GM19397 (cell line): ENCODE measurements around the gene HOXB2.
A peak's percentile ranks its signal among the peaks of the same experiment; 100 is the strongest.

ENCODE experiments used
- ATAC-seq: cut with Tn5 transposase; IDR thresholded peaks from one replicate; pipeline ENCODE4 v1.9.1; 2021; ENCODE audit warnings: mild to moderate bottlenecking, moderate library complexity; ENCODE audit not compliant: unreplicated experiment

HOXB2 gene

DNA sequence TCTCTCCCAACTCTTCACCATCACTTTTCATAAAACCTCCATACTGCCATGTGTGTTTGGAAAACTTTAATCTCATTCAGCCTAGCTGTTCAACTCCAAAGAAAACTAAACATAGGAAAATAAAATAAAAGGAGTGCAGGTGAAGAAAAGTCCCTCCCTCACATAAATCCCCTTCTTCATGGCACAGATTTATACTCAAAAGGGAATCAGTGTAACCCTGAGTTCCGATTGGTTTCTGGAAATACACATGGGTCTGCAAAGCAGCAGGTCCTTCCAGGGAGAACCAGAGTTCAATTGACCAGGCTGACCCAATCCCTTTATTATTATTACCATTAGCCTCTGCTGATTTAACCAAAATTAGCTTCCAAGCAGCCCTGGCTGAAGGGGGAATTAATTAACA lies 8.9 kb upstream of the HOXB2 start:
- no peak for ATAC-seq

DNA sequence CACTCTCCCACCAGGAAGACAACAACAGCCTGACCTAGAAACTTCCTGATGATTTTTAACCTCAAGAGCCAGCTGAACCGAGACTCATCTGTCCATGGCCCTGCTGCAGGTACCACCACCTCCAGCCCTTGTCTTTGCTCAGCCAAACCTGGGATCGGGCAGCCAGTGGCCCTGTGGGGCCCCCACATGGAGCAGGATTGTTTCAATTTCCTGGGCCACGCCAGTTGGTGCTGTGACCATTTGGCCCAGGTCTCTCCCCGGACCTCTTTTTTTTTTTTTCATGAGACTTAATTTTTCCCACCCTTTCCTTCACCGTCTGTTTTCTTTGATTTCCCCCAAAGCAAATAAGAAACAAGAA lies 8.3 kb upstream of the HOXB2 start:
- no peak for ATAC-seq

DNA sequence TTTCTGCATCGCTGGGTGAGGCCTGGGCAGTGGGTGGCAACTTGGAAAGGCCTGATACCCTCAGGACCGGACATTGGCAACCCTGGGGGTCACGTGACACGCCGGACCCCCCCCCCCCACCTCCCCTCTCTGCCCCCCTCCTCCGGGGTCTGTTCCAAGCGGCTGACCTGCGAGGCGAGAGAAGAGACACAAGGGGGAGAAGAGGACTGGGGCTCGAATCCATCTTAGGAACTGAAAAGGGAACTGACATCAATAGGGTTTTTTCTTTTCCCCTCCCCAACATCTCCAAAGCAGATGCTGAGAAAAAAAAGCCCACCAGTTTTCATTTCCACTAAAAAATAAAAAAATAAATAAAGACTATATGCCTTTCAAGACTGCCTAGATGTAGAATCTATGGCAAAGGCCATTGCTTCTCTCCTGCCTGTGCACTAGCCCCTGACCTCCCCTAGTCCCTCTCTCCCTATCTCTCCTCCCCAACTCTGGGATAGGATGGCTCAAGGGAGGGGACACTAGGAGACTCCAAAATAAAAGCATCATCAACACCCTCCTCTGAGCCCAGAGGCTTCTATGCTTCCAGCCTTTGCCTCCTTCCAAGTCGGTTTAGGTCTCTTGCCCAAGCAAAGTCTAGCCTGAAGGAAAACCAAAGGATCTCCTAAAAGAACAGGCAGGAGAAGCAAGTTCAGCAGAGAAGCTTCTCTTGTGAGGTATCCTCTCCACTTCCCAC lies 7.7 kb upstream of the HOXB2 start:
- ATAC-seq, result no peak

DNA sequence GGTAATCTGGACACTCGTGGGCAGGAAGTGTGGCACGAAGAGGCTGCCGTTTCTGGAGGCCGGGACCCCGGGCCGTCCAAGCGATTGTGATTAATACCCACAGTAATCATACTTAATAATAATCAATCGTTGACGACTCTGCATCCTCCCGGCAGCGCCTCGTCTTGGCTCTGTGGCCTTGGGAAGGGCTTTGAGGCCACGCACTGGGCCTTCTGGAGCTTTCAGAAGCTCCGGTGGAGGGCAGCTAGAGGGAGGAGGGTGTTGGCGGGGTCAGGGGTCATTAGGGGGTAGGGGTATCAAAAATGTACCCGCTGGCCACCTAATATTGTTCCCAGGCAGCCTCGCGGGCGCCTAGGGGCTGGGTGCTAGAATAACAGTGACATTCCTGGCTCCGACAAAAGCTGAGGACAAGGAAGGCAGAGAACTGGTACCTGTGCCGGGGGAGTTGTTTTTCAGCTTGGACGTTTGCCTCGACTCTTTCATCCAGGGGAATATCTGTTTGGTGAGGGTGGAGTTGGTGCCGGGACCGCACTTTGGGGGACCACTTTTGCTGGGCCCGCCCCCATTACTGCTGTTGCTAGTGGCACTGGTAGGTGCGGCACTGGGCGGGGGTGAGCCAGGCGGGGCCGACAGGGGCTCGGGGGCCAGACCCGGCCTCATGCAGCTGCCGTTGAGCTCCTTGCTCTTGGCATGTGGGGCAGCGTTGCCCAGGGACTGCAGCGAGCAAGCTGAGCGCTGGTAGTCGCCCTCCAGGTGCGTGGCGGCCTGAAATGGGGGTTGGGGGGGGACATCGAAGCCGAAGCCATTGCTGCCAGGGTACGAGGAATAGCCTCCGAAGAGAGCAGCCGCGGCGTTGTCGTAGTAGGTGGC lies 6.9 kb upstream of the HOXB2 start:
- no peak for ATAC-seq

DNA sequence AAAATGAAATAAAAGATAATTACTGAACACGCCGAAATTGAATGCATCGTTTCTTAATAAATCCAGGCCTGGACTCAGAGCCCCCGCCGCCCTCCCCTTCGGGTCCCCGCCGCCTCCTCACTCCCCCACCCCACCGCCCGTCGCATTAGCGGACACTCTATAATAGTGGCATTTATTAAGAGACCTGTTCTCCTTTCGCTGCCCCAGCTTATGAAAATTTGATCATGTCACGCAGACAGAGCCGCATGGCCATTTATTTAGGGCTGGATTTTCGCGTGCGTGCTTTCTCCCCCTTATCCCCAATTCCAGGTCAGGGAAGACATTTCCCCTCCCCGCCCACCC lies 6.3 kb upstream of the HOXB2 start:
- ATAC-seq, result no peak

DNA sequence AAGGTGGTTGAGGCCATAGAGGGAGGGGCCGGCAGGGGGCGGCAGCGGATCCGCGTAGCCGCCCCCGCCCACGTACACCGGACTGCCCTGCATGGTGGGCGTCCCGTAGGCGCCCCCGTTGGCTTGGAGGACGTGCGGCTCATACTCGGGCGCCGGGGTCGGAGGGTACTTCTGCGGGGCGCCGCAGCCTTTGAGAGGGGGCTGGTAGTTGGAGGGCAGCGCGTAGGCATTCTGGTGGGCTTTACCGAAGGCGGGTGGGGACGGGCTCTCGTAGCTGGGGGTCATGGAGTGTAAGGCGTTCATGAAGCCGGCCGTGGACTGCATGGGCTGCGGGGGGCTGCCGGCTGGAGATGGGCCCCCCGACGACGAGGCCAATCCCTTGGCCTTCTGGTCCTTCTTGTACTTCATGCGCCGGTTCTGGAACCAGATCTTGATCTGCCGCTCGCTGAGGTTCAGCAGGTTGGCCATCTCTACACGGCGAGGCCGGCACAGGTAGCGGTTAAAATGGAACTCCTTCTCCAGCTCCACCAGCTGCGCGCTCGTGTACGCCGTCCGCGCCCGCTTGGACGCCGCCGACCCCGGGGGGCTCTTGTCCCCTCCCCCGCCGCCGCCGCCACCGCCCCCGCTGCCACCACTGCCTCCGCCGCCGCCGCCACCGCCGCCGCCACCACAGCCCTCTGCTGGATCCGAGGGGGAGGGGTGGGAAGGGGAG lies 5.7 kb upstream of the HOXB2 start:
- no peak for ATAC-seq

DNA sequence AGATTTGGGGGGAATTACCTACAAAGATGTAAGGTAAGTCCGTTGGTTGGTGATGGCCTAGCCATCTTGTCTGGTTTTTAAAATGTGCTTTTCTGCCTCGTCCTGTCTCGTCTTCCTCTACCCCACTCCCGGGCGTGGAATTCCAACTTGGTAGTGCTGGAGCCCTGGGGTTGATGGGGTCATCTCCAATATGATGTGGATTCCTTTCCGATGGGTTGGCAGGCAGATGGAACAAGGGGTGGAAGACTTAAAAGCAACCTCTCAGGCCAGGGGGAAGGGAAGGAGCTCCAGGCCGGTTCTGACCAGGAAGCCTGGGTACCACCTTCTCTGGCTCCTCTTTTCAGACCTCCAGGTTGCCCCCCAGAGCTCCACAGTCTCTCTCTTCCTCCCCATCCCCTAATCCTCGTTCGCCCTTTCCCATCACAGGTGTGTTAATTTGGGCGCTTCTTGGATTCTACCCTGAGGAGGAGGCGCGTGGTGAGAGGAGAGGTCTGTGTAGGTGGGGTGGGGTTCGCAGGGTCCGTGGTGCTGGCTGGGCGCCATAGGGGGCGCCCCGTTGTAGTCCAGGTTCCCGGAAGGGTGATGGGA lies 5.1 kb upstream of the HOXB2 start:
- no peak for ATAC-seq

DNA sequence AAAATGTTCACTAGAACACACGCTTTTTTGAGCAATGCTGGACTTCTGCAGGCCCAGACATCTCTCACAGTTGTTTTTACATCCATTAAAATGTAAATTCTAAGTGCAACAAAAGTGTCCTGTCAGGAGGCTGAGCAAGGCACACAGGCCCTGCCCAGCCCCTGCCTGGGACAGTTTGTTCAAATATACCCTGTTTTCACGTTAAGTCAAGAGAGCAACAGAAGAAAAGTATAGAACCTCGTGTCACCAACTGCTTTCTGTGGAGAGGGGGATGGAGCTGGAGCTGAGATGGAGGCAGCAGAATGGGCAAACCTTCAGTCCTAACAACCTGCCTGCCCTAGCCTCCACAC lies 4.3 kb upstream of the HOXB2 start:
- ATAC-seq, result no peak

DNA sequence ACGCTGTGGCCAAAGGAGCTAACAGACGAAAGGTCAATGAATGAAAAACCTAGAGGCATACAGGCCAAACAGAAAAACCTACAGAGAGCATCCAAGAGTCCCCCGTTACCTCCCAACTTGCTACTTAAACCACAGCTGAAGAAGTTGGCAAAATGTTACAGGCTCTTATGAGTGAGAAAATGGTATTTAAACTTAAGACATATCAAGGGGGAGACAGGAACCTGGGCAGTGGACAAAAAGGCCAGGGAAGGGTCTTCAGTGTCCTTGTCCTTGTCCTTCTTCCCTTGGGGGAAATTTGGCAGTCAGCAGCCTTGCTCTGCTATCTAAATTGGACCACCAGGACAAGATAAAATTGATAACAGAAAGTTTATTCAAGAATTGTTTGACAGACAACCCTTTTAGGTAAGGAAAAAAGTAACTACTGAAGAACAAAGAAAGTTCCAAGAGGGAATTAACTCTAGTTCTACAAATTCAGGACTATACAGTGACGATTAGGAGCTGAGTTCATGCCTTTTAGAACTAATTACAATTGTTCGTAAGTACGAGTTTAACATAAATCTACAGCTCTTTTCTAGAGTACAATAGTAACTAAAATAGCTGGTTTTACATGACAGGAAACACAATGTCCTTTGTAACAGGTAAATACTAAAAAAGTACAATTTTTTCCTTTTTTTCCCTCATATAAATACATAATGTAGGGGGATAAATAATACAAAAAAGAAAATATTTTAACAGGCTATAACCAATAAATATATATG lies 3.8 kb upstream of the HOXB2 start:
- ATAC-seq, result no peak

DNA sequence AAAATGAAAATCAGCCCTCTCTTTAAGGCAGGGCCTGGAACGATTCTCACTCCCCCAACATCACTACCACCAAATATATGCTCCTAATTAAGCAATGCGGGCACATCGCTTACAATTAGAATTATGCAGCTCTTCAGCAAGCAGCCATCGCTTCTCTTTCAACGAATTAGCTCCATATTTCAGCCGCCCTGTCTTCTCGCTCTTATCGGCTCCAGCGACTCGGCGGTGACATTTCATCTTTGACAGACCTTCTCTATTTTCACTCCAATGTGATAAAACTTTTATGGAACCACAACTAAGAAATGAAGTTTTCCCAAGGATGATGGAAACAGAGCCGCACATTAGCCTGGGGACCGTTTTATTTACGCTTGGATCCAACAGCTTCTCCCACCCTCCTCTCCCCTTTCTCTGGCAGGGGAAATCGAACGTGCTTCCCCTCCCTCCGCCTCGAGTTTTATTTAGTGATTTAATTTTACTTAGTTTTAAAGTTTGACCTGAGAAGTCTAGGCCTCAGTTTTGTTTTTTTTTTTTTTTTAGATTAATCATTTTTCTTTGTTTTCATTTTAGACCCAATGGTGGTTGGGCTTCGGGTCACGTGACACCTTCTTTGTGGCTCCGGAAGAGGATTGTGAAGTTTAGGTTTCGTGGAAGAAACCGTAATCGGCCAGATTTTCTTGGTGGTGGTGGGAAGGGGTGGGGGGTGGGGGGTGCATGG lies 3.1 kb upstream of the HOXB2 start:
- no peak for ATAC-seq

DNA sequence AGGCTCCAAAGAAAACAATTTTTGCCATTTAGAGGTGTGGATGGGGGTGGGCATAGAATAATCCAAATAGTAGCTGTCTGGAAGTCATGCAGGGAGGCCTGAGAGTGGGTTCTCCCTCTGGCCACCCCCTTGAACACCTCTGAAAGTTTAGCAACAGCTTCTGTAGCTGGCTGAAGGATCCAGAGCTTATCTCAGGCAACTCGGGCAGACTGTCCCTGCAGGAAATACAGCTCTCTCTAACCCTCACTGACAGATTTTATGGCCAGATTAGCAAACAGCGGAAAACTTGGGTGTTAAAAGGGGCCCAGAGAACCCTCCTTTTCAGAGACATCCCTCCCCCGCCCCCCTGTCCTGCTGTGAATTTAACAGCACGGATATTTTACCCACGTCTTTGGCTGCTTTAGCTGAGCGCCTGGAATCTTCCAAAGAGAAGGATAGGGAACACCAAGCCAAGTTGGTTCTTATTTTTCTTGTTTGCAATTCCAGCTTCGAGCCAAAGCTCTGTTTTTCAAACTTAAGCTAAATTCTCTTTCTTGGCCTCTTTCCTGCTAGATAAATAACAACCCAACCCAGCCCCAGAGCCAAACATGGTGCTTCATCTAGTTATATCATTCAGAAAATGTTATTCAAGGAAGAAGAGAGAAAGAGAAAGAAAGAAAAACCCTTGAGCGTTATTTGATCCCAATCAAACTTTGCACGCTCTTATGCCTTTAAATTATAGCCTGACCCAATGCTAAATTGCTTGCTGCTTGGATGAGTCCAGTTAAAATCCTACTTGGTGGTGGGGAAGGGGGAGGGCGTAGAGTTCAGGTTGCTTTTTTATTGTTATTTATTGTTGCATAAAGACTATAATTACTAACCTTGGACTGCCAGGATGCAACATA lies 2.3 kb upstream of the HOXB2 start:
- ATAC-seq, result no peak

DNA sequence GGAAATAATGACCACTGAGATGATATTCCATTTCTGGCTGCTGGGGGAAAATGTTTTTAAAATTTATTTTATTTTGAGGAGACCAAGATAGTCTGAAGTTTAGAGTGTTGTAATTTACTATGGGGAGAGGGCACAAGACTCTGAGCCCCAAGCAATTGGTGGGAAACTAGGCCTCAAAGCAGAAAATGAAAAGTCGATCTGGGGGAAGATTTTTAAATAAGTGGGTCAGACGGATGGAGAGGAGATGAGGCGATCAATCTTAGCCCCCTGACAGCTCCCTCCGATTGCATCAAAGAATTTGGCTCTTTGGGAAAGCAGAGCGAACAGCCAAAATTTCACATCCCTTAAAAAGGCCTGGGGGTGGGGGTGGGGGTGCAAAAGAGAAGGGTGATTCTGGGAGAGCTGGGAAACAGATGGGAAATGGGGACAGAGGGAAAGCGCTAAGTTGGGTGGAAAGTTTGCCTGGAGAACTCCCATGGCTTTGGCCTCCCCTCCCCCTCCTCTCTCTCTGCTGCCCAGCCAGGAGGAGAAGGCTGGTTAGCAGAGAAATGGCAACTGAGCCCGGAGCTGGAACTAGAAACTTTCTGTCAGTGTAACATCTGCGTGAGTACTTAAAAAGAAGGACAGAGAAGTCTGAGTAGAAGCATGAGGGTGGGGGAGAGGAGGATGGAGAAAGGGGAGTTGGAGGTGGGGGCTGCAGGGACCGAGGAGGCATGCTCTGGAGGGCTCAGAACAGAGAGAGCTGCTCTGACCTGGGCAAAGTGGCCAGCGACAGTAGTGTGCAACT lies 1.4 kb upstream of the HOXB2 start:
- no peak for ATAC-seq

DNA sequence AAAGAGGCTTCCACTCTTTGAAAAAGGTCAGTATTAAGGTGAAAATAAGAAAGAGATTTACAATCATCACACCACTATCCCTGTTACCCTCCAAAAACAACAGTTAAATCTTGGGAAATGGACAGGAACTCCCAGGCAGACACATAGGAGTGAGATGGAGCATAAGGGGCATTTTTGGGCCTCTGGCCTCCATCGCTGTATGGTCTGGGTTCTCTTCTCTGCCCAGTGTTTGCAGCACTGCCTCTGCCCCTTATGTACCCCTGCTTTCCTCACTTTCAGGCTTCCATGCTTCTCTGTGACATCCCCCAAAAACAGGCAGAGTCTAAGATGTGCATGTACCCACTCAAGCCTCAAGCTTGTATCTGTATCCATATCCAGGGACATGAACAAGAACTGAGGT lies 630 bp upstream of the HOXB2 start:
- ATAC-seq, result no peak

DNA sequence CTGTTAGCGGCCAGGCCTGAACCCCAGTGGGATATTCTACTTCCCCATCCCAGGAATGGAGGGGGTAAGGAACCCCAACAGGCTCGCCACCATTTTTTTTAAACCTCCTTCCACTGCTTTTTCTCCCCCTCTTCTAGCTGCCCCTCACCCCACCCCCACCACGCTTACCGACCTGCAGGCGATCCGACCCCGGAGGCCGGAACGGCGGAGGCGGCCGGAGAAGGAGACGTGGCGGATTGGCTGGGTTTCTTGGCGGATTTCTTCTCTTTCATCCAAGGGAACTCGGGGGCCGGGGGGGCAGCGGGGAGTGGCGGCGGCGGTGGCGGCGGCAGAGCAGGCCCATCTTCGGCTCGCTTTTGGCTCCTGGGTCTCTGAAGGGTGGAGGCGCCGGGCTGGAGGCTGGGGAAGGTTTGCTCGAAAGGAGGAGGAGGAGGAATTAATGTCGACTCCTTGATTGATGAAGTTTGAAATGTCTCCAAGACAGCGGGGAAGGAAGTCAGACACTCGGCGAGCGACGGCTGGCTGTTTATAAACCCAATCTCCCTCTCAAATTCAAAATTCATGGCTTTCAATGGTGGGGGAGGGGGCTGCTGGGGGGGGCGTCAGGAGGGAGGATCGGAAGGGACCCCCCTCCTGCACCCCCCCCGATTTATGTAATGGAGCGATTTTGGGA lies 424 bp downstream of the HOXB2 start:
- ATAC-seq, result no peak

DNA sequence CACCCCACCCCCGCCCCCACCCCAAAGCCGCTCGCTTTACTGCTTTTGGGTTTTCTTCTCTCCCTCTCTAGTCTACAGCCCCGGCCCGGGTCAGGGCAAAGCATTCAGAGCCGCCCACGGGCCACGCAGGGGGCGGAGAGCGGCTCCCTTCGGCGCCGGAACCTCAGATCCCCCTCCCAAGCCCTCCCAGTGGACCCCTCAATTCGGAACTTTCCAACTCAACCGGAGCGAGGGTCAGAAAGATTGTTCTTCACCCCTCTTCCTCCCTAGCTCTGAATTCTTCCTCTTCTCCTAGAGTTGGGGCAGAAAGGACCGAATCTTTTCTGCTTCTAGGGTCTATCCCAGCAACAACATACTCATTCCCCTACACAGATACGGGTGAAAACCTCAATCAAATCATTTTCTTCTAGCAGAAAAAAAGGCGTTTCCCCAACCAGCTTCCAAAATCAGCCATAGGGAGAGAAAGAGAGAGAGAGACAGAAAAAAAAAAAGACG lies 1.0 kb downstream of the HOXB2 start:
- no peak for ATAC-seq

DNA sequence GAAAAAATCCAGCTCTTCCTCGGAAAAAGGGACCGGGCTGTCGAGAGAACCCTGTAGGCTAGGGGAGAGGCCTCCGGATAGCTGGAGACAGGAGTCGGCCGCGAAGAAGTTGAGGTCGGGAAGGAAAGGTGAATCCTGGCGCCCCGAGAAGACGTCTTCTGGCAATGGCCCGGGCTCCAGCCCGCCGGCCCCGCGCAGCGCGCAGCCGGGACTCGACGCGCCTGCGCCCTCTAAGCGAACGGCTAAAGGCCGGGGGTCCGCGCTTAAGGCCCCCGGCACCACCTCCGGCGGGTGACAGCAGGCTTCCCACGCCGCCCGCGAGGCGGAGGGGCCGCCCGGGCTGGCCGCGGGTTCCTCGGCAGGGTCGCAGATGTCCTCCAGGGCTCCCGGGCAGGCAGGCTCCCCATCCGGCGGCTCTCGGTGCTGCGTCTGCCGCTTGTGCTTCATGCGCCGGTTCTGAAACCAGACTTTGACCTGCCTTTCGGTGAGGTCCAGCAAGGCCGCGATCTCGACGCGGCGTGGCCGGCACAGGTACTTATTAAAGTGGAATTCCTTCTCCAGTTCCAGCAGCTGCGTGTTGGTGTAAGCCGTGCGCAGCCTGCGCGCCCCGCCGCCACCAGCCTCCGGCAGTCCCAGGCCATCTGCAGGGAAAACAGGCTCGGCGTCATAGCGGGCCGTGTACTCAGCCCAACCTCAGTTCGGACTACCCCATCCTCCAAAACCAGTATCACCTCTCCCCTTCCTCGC lies 1.6 kb downstream of the HOXB2 start:
- ATAC-seq, result peak; percentile 61

DNA sequence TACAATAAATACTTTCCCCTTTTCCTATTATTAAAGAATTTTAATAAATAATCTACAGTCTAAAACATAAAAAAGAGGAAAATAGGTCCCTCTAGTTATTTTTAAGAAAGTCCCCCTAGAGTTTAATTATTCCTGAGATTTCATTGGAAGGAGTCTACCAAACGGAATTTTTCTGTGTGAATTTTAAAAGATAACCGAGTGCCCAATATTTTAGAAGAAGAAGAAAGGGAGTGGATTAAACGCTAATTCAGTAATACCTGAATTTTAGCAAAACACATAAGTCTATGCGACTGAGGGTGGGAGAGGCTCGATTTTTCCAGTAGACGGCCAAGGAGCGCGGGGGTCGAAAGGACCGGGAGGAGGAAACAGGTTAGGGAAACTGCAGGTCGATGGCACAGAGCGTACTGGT lies 2.2 kb downstream of the HOXB2 start:
- no peak for ATAC-seq
